GM23338 (cell line): ENCODE data around the gene ACSM4. TPM values are rescaled to one million over a fixed set of nuclear protein-coding genes. Genes with fewer than 3 reads are reported as not detected.
A peak's percentile ranks its signal among the peaks of the same experiment; 100 is the strongest.

Experiments used
- ATAC-seq: fragments of 200-7000 bp; cut with Tn5 transposase; 3 replicates; pipeline ENCODE4 v1.9.1; 2020
- DNase-seq: peaks from one replicate; pipeline ENCODE4 v3.0.0-alpha.2; 2015; ENCODE audit warnings: low spot score
- H2AFZ ChIP-seq: fragments of 200-600 bp; sonication (generic); 2 replicates; pipeline ENCODE4 v1.8.0; 2016; ENCODE audit warnings: antibody characterized with exemption, mild to moderate bottlenecking, moderate library complexity
- H3F3A ChIP-seq: fragments of 200-600 bp; sonication (generic); replicated peaks from 2 replicates; pipeline ENCODE4 v1.8.0; 2017; ENCODE audit warnings: antibody characterized with exemption, mixed run types, low read depth
- H3K27ac ChIP-seq: fragments of 200-600 bp; sonication (generic); 2 replicates; pipeline ENCODE4 v1.6.1; 2016; ENCODE audit warnings: low read depth
- H3K27me3 ChIP-seq: fragments of 200-600 bp; sonication (generic); 2 replicates; pipeline ENCODE4 v1.8.0; 2016; ENCODE audit warnings: mild to moderate bottlenecking, mixed run types, moderate library complexity; ENCODE audit not compliant: insufficient read depth
- H3K36me3 ChIP-seq: fragments of 200-600 bp; sonication (generic); 2 replicates; pipeline ENCODE4 v1.8.0; 2016; ENCODE audit warnings: mild to moderate bottlenecking; ENCODE audit not compliant: insufficient read depth
- H3K4me1 ChIP-seq: fragments of 200-600 bp; sonication (generic); 2 replicates; pipeline ENCODE4 v1.8.0; 2016; ENCODE audit warnings: mild to moderate bottlenecking, moderate library complexity; ENCODE audit not compliant: insufficient read depth
- H3K4me2 ChIP-seq: fragments of 200-600 bp; sonication (generic); 2 replicates; pipeline ENCODE4 v1.7.1; 2017; ENCODE audit warnings: mixed run types
- H3K4me3 ChIP-seq: fragments of 200-600 bp; sonication (generic); 2 replicates; pipeline ENCODE4 v1.6.1; 2016; ENCODE audit warnings: mixed run types
- H3K79me2 ChIP-seq: fragments of 200-600 bp; sonication (generic); replicated peaks from 2 replicates; pipeline ENCODE4 v1.8.0; 2017; ENCODE audit warnings: mild to moderate bottlenecking; ENCODE audit not compliant: insufficient read depth
- H3K9me2 ChIP-seq: fragments of 200-600 bp; sonication (generic); 2 replicates; pipeline ENCODE4 v1.8.0; 2017; ENCODE audit not compliant: insufficient read depth
- H4K20me1 ChIP-seq: fragments of 200-600 bp; sonication (generic); replicated peaks from 2 replicates; pipeline ENCODE4 v1.8.0; 2017; ENCODE audit warnings: mild to moderate bottlenecking; ENCODE audit not compliant: insufficient read depth
- H3K27ac Mint-ChIP-seq: 2 replicates; pipeline ENCODE4 v1.8.0; 2020; ENCODE audit warnings: inconsistent platforms, mild to moderate bottlenecking, moderate library complexity, mixed read lengths
- H3K27me3 Mint-ChIP-seq: 3 replicates; pipeline ENCODE4 v1.8.0; 2022; ENCODE audit warnings: low read depth, mild to moderate bottlenecking, moderate library complexity, mixed read lengths, inconsistent platforms; ENCODE audit not compliant: insufficient read depth, poor library complexity
- H3K36me3 Mint-ChIP-seq: 3 replicates; pipeline ENCODE4 v1.8.0; 2021; ENCODE audit warnings: low read depth, mild to moderate bottlenecking, inconsistent platforms, moderate library complexity, mixed read lengths
- H3K4me1 Mint-ChIP-seq: 3 replicates; pipeline ENCODE4 v1.8.0; 2020; ENCODE audit warnings: mild to moderate bottlenecking, inconsistent platforms, mixed read lengths
- H3K4me3 Mint-ChIP-seq: 3 replicates; pipeline ENCODE4 v1.8.0; 2021; ENCODE audit warnings: moderate library complexity, mild to moderate bottlenecking, inconsistent platforms, mixed read lengths
- H3K9me3 Mint-ChIP-seq: 3 replicates; pipeline ENCODE4 v1.8.0; 2020; ENCODE audit warnings: moderate library complexity, mild to moderate bottlenecking, inconsistent platforms, mixed read lengths
- CREB1 ChIP-seq: fragments of 250-450 bp; sonication (Bioruptor Pico); IDR thresholded peaks from 2 replicates; pipeline ENCODE4 v1.5.0; 2020; ENCODE audit warnings: low read depth, mild to moderate bottlenecking, moderate library complexity
- CTCF ChIP-seq, 2 experiments: fragments of 200-600 bp in 1 of 2; sonication (generic) in 1 of 2; conservative IDR thresholded peaks; 2 replicates each; pipeline versions ENCODE4 v1.5.1 to v1.6.1; 2016 to 2017; ENCODE audit warnings: antibody characterized with exemption in 2 of 2, low read depth in 2 of 2, mild to moderate bottlenecking in 2 of 2, moderate library complexity in 1 of 2
- ETS1 ChIP-seq: IDR thresholded peaks from 2 replicates; pipeline ENCODE4 v1.6.1; 2016; ENCODE audit warnings: antibody characterized with exemption
- EZH2 ChIP-seq: fragments of 200-600 bp; sonication (generic); IDR thresholded peaks from one replicate; pipeline ENCODE4 v1.8.0; 2017; ENCODE audit warnings: antibody characterized with exemption, mild to moderate bottlenecking, low read depth; ENCODE audit not compliant: unreplicated experiment
- NANOG ChIP-seq: IDR thresholded peaks from 2 replicates; pipeline ENCODE4 v1.6.1; 2016; ENCODE audit warnings: antibody characterized with exemption, borderline replicate concordance
- POLR2AphosphoS5 ChIP-seq: IDR thresholded peaks from 2 replicates; pipeline ENCODE4 v1.6.1; 2016; ENCODE audit warnings: antibody characterized with exemption, low read depth
- REST ChIP-seq: IDR thresholded peaks from one replicate; pipeline ENCODE4 v1.6.1; 2018; ENCODE audit warnings: antibody characterized with exemption; ENCODE audit not compliant: unreplicated experiment
- STAT1 ChIP-seq: IDR thresholded peaks from one replicate; pipeline ENCODE4 v1.6.1; 2016; ENCODE audit warnings: antibody characterized with exemption; ENCODE audit not compliant: unreplicated experiment
- ZNF114 ChIP-seq: fragments of 250-450 bp; sonication (Bioruptor Pico); IDR thresholded peaks from 2 replicates; pipeline ENCODE4 v1.5.0; 2020; ENCODE audit warnings: mild to moderate bottlenecking, moderate library complexity
- ZNF331 ChIP-seq: fragments of 250-450 bp; sonication (Bioruptor Pico); IDR thresholded peaks from 2 replicates; pipeline ENCODE4 v1.5.0; 2020; ENCODE audit warnings: low read depth, mild to moderate bottlenecking, moderate library complexity
- polyA plus RNA-seq: library from polyadenylated mRNA; unstranded; fragments of >200 nt; fragmentation: Nextera tagmentation; extraction: Ambion mirVana; gene quantifications from 2 replicates; pipeline ENCODE4 v1.2.1, GENCODE V29; 2016
- total RNA-seq: library from RNA; depleted of rRNA; stranded (reverse); fragments of >200 nt; shearing (Covaris generic); gene quantifications from 2 replicates; pipeline ENCODE4 v1.2.3, GENCODE V29; 2014

The ACSM4 gene
- total and polyA plus RNA-seq, 2 experiments from 2014 or later: not detected

- Histone ChIP-seq H3K4me2 (no peak overlapping the region), H3K4me3 (no peak overlapping the region), H3K4me1 (peaks cover 37% of the 10 kb centered on the region), H3K27ac (no peak overlapping the region), H3F3A (no peaks in the 10 kb centered on the region), H3K9me2 (peaks cover 13% of the 10 kb centered on the region), H4K20me1 (no peaks in the 10 kb centered on the region), H3K79me2 (no peaks in the 10 kb centered on the region), H3K36me3 (peaks cover 20% of the 10 kb centered on the region; the same call in 1 of the 2 replicates), H3K27me3 (no peaks in the 10 kb centered on the region), H2AFZ (no peak overlapping the region)
- H3K27me3 Mint-ChIP-seq: peaks cover 4% of the 10 kb centered on the region
- H3K9me3 Mint-ChIP-seq: peaks cover 31% of the 10 kb centered on the region
- peaks cover 25% of the 10 kb centered on the region for H3K4me1 Mint-ChIP-seq
- ATAC-seq (no peak), DNase-seq (no peak)
- TF ChIP-seq ETS1 (no peak), POLR2AphosphoS5 (no peak), STAT1 (no peak), ZNF331 (CRISPR knock-in tag) (no peak), CREB1 (no peak), REST (no peak), EZH2 (no peak), NANOG (no peak)
- no peak overlapping the region for H3K4me3 Mint-ChIP-seq
- H3K27ac Mint-ChIP-seq: no peak overlapping the region
- H3K36me3 Mint-ChIP-seq: peaks cover 19% of the 10 kb centered on the region
Observed at GRCh38 chr12:7293670-7294069, 10.2 kb upstream of the ACSM4 start.

- H3K4me3 Mint-ChIP-seq: no peak overlapping the region
- peaks cover 7% of the 10 kb centered on the region; the same call in 1 of the 2 replicates for H3K36me3 ChIP-seq
- H3K4me1 ChIP-seq: peaks cover 37% of the 10 kb centered on the region
- H3K9me3 Mint-ChIP-seq: peaks cover 19% of the 10 kb centered on the region
- no peaks in the 10 kb centered on the region for H3K27me3 ChIP-seq
- H3F3A ChIP-seq: no peaks in the 10 kb centered on the region
- H3K9me2 ChIP-seq: peaks cover 13% of the 10 kb centered on the region
- H3K27ac ChIP-seq: no peak overlapping the region
- no peak overlapping the region for H3K4me3 ChIP-seq
- no peaks in the 10 kb centered on the region for H3K79me2 ChIP-seq
- peaks cover 4% of the 10 kb centered on the region for H3K27me3 Mint-ChIP-seq
- H3K36me3 Mint-ChIP-seq: peaks cover 13% of the 10 kb centered on the region
- peak overlapping the region; percentile 60 for H3K4me2 ChIP-seq
- no peaks in the 10 kb centered on the region for H4K20me1 ChIP-seq
- no peak for DNase-seq
- H3K4me1 Mint-ChIP-seq: peaks cover 25% of the 10 kb centered on the region
- H3K27ac Mint-ChIP-seq: no peak overlapping the region
- no peak overlapping the region for H2AFZ ChIP-seq
- ATAC-seq: no peak; the same call in 2 of the 3 replicates
- TF ChIP-seq ZNF331 (CRISPR knock-in tag): no peak
- no peak for TF ChIP-seq CTCF (conservative IDR thresholded peaks at IDR 0.05; ENCODE audit: low read depth in 2 of 2)
- TF ChIP-seq ZNF114 (CRISPR knock-in tag): no peak
- TF ChIP-seq CREB1: no peak
- no peak for TF ChIP-seq POLR2AphosphoS5
- TF ChIP-seq EZH2: no peak
- TF ChIP-seq NANOG: no peak
Observed at GRCh38 chr12:7295529-7295928, 8.3 kb upstream of the ACSM4 start.
